OCI-LY7 (cell line): ENCODE results near the gene SERPING1. TPM values are rescaled to one million over a fixed set of nuclear protein-coding genes. Genes with fewer than 3 reads are reported as not detected.

ENCODE experiments used
- BruUV-seq: library from RNA; stranded (reverse); fragments of 400-500 nt; replicated peaks from 2 replicates; lab custom pipeline; 2021; lab: Mats Ljungman, UMichigan
- CTCF ChIA-PET: fragments of 300-600 bp; sonication (Branson Sonifier 250); formaldehyde crosslinking; loops from one replicate; lab custom pipeline; 2022; ENCODE audit warnings: antibody characterized with exemption; ENCODE audit not compliant: unreplicated experiment; lab: Charles Lee
- POLR2A ChIA-PET: fragments of 300-600 bp; sonication (Branson Sonifier 250); formaldehyde crosslinking; loops from one replicate; lab custom pipeline; 2022; ENCODE audit warnings: antibody characterized with exemption; lab: Charles Lee
- DNase-seq: peaks from one replicate; pipeline ENCODE4 v3.0.0-alpha.2; 2015; ENCODE audit warnings: low spot score
- H2AFZ ChIP-seq: fragments of 200-600 bp; sonication (generic), shearing (Covaris generic); 2 replicates; pipeline ENCODE4 v1.6.1; 2014; ENCODE audit warnings: mild to moderate bottlenecking, antibody characterized with exemption, low read length, moderate library complexity
- H3K27ac ChIP-seq: fragments of 200-600 bp; sonication (generic); 2 replicates; pipeline ENCODE4 v1.5.1; 2014; ENCODE audit warnings: mixed run types, low read depth, mild to moderate bottlenecking, moderate library complexity, low read length, inconsistent platforms; ENCODE audit not compliant: poor library complexity, severe bottlenecking
- H3K36me3 ChIP-seq: fragments of 200-600 bp; sonication (generic); 2 replicates; pipeline ENCODE4 v1.6.1; 2014; ENCODE audit warnings: mild to moderate bottlenecking, antibody characterized with exemption, low read length, moderate library complexity, mixed read lengths; ENCODE audit not compliant: insufficient read depth
- H3K4me1 ChIP-seq: fragments of 200-600 bp; sonication (generic); 2 replicates; pipeline ENCODE4 v1.5.1; 2014; ENCODE audit warnings: mild to moderate bottlenecking, low read length; ENCODE audit not compliant: insufficient read depth, poor library complexity, severe bottlenecking
- H3K4me2 ChIP-seq: fragments of 200-600 bp; sonication (generic); 2 replicates; pipeline ENCODE4 v1.6.1; 2014; ENCODE audit warnings: mild to moderate bottlenecking, low read length
- H3K4me3 ChIP-seq: fragments of 200-600 bp; sonication (generic); 2 replicates; pipeline ENCODE4 v1.5.1; 2014; ENCODE audit warnings: mild to moderate bottlenecking, low read depth, low read length; ENCODE audit not compliant: poor library complexity, severe bottlenecking
- H3K79me2 ChIP-seq: fragments of 200-600 bp; sonication (generic); 2 replicates; pipeline ENCODE4 v1.6.1; 2016; ENCODE audit warnings: low read depth, mild to moderate bottlenecking, low read length, moderate library complexity, mixed read lengths; ENCODE audit not compliant: insufficient read depth
- H3K9me2 ChIP-seq: fragments of 200-600 bp; sonication (generic); 2 replicates; pipeline ENCODE4 v1.6.1; 2016; ENCODE audit warnings: mild to moderate bottlenecking, low read length, mixed read lengths; ENCODE audit not compliant: insufficient read depth
- H3K9me3 ChIP-seq: fragments of 200-600 bp; sonication (generic); 2 replicates; pipeline ENCODE4 v1.6.1; 2014; ENCODE audit warnings: mild to moderate bottlenecking, mixed run types, low read length, mixed read lengths
- H4K20me1 ChIP-seq: fragments of 200-600 bp; sonication (generic); 2 replicates; pipeline ENCODE4 v1.6.1; 2014; ENCODE audit warnings: mild to moderate bottlenecking, antibody characterized with exemption, low read length, moderate library complexity, mixed read lengths; ENCODE audit not compliant: insufficient read depth
- EZH2phosphoT487 ChIP-seq: fragments of 200-600 bp; sonication (generic); IDR thresholded peaks from 2 replicates; pipeline ENCODE4 v1.6.1; 2018; ENCODE audit warnings: low read depth, borderline replicate concordance, mild to moderate bottlenecking, mixed run types, antibody characterized with exemption, low read length, moderate library complexity, mixed read lengths
- intact Hi-C: fragments of 100-400 bp; cut with micrococcal nuclease; formaldehyde crosslinking; loops from one replicate; pipeline ENCODE4 v1.10.0; 2022; ENCODE audit not compliant: unreplicated experiment
- total RNA-seq, 2 experiments: library from RNA; depleted of rRNA in 1 of 2; stranded (reverse); fragments of >200 nt in 1 of 2; shearing (Covaris generic) in 1 of 2; gene quantifications; 2 replicates each; pipeline ENCODE4 v1.2.3, GENCODE V29; 2014 to 2022
- TF ChIP-seq, protein P1 (sequence below): fragments of 200-600 bp; sonication (generic); conservative IDR thresholded peaks from 2 replicates; pipeline ENCODE4 v1.5.1; 2014; ENCODE audit warnings: mild to moderate bottlenecking, antibody characterized with exemption, low read length, moderate library complexity, mixed read lengths

SERPING1 gene
- total RNA-seq, 2 experiments from 2014 or later: not detected

DNA sequence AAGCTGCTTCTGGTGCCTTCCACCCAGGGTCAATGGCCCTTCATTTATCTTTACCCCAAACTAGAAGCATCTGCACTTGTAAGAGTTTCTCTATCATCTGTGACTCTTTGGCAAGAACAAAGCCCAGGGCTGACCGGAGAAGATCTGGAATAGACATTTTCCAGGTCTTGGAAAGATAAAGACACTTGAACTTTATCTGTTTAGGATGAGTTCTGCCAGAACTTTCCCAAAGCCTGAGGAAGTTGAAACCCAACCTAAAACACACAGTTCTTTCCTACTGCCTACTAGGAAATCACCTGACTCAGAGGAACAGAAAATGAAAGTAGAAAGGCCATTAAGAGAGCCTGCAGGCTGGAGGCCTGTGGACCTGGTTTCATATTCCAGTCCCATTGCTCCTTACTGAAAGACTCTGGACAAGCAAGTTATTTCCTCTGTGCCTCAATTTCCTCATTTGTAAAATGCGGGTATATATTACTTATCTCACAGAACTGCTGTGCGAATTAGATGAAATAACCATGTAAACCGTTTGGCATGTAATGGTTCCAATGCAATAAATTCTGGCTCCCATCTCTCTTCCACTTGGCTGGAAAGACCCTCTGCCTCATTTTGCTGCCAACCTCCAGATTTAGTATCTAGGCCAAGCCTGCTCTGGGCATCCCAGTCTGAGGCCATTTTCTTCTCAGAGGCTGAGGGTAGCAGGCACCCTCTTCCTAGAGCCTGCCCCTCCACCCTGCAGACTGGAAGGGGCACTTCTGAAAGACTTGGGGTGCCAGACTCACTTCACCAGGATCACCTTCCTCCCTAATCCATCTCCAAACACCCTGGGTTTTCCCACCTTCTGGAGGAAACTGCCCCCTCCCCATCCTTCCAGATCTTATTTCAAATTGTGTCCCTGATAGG lies 31.2 kb upstream of the SERPING1 start:
- intact Hi-C loops: loop anchor here (2.0 to 5.0 kb wide), 3 partner anchors 35 to 956 kb away; partner anchors contain the start of gene TIMM10
- Histone ChIP-seq H3K4me1 (peaks cover 18% of the 10 kb centered on the region), H2AFZ (peak overlapping the region; percentile 82; the same call in 1 of the 2 replicates), H3K36me3 (no peaks in the 10 kb centered on the region), H4K20me1 (no peaks in the 10 kb centered on the region), H3K4me2 (peak overlapping the region; percentile 96), H3K79me2 (peaks cover 16% of the 10 kb centered on the region; the same call in 1 of the 2 replicates), H3K27ac (peak overlapping the region; percentile 51), H3K9me2 (no peaks in the 10 kb centered on the region), H3K4me3 (peak overlapping the region; percentile 81), H3K9me3 (no peaks in the 10 kb centered on the region)
- TF ChIP-seq EZH2phosphoT487: no peak
- TF ChIP-seq, protein P1, sequence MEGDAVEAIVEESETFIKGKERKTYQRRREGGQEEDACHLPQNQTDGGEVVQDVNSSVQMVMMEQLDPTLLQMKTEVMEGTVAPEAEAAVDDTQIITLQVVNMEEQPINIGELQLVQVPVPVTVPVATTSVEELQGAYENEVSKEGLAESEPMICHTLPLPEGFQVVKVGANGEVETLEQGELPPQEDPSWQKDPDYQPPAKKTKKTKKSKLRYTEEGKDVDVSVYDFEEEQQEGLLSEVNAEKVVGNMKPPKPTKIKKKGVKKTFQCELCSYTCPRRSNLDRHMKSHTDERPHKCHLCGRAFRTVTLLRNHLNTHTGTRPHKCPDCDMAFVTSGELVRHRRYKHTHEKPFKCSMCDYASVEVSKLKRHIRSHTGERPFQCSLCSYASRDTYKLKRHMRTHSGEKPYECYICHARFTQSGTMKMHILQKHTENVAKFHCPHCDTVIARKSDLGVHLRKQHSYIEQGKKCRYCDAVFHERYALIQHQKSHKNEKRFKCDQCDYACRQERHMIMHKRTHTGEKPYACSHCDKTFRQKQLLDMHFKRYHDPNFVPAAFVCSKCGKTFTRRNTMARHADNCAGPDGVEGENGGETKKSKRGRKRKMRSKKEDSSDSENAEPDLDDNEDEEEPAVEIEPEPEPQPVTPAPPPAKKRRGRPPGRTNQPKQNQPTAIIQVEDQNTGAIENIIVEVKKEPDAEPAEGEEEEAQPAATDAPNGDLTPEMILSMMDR: no peak
- ChIA-PET POLR2A (interaction anchor here (0.5 to 0.9 kb wide), 2 partner anchors 10 to 32 kb away, joined by 4 to 5 read pairs; no protein-coding TSS in a partner anchor), CTCF (interaction anchor here (0.6 to 2.2 kb wide), 2 partner anchors 74 to 75 kb away, joined by 4 to 19 read pairs; no protein-coding TSS in a partner anchor)
- peak; percentile 54 for DNase-seq
- TSS peak; percentile 50 for BruUV-seq

DNA sequence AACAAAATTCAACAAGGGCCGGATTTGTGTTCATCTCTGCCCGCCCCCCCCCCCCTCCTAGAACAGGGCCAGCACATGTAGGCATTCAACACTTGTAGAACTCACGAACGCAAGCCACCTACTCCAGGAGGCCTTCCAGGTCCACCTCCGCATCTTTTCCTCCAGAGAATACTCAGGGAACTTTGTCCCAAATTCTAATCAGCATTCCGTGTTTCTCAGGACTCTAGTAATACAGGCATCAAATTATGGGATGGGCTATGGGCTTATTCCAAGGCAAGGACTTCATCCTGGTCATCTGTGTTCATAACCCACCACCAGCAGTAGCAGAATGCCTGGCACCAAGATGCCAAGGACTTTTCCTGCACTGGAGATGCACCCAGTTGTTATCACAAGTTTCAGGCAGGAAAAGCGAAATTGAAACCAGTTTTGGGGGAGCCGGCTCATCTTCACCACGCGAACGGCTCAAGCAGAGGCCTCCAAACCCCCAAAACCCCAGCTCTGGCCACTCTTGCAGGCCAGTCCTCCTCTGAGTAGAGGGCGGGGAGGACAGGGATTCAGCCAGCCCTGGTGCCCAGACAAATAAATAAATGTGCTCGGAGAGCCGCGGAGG lies 30.5 kb upstream of the SERPING1 start:
- H3K4me2 ChIP-seq: peak overlapping the region; percentile 96
- no TSS peak for BruUV-seq
- H2AFZ ChIP-seq: peak overlapping the region; percentile 82
- ChIA-PET CTCF (interaction anchor here (0.6 to 2.2 kb wide), 4 partner anchors 29 to 234 kb away, joined by 3 to 19 read pairs (median 5); no protein-coding TSS in a partner anchor), POLR2A (interaction anchor here (0.6 to 1.7 kb wide), 4 partner anchors 30 to 233 kb away, joined by 3 to 12 read pairs (median 3); partner anchors contain the start of gene SMTNL1)
- no peaks in the 10 kb centered on the region for H3K36me3 ChIP-seq
- peak overlapping the region; percentile 81 for H3K4me3 ChIP-seq
- DNase-seq: peak; percentile 29
- intact Hi-C loops: loop anchor here (2.0 to 5.0 kb wide), 3 partner anchors 36 to 955 kb away; partner anchors contain the start of gene TIMM10
- TF ChIP-seq EZH2phosphoT487: no peak
- TF ChIP-seq, protein P1: no peak
- no peaks in the 10 kb centered on the region for H4K20me1 ChIP-seq
- peak overlapping the region; percentile 51 for H3K27ac ChIP-seq
- peaks cover 16% of the 10 kb centered on the region; the same call in 1 of the 2 replicates for H3K79me2 ChIP-seq
- H3K9me2 ChIP-seq: no peaks in the 10 kb centered on the region
- no peaks in the 10 kb centered on the region for H3K9me3 ChIP-seq
- H3K4me1 ChIP-seq: peaks cover 18% of the 10 kb centered on the region
